GM03348 (cell line): ENCODE results near the gene SND1.
"Not testable (repeated sequence)": the region's sequence is repeated elsewhere in the genome, so short reads cannot be mapped to it uniquely, and the experiment has no call there.

Source experiments
- DNase-seq: peaks from one replicate; pipeline ENCODE4 v3.0.0; 2012; ENCODE audit warnings: low spot score

The SND1 gene

GRCh38 chr7:127961786-127962453, 309.9 kb downstream of the SND1 start:
- no peak for DNase-seq

- no peak for DNase-seq
These were observed 310.8 kb downstream of the SND1 start for GRCh38 chr7:127962589-127963361.

GRCh38 chr7:127963850-127964249, 311.9 kb downstream of the SND1 start:
- not testable (repeated sequence) for DNase-seq

GRCh38 chr7:127967281-127967680, 315.3 kb downstream of the SND1 start:
- no peak for DNase-seq

GRCh38 chr7:127968547-127968946, 316.6 kb downstream of the SND1 start:
- DNase-seq = no peak

DNA sequence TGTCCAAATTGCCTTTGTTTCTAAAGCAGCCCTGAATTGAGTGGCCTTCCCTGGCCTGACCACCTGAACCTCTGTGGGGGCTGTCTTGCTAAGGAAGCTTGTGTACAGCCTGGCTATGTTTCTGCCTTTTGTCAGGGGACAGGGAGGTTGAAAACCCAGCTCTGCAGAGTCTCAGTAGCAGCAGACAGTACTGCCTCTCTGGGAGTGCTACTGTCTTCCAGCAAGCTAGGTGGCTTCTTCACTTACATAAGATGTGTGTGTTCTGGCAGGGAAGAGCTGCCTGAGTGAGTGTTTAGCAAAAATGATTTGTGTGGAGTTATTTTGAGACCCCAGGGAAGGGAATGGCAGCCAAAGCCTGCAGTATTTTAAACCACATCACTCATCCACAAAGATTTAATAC, 321.8 kb downstream of the SND1 start:
- no peak for DNase-seq

DNA sequence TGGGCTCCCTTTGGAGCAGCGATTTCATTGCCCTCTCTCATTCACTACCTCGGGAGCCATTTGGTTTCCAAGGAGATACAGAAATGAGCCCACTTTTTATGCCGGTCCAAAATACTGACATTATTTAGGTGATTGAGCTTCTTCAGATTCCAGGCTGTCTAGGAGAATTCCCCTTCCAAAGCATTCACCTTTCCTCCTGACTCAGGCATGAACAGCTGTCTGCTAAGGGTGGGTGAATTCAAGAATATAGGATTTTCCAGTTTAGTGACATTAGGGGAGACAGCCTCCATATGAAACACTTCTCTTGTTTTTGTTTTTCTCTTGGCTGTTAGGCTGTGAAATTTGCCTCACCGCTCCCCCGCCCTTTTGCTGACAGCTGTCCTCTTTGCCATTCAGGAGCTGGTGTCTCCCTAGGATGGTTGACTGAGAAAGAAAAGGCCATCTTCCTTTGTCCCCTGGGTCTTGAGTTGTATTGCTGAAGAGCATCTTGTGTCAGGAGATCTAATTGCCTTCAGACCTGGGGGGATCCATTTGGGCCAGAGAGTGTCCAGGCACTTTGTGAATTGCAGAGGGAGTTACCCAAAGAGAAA, 322.5 kb downstream of the SND1 start:
- DNase-seq = no peak

- DNase-seq = no peak
These were observed 324.2 kb downstream of the SND1 start for GRCh38 chr7:127976056-127976737.

GRCh38 chr7:127976738-127977120, 324.7 kb downstream of the SND1 start:
- DNase-seq = no peak

- DNase-seq = no peak
These were observed 326.4 kb downstream of the SND1 start for GRCh38 chr7:127978421-127978820.

- DNase-seq = no peak
These were observed 327.2 kb downstream of the SND1 start for GRCh38 chr7:127979113-127979727.

DNA sequence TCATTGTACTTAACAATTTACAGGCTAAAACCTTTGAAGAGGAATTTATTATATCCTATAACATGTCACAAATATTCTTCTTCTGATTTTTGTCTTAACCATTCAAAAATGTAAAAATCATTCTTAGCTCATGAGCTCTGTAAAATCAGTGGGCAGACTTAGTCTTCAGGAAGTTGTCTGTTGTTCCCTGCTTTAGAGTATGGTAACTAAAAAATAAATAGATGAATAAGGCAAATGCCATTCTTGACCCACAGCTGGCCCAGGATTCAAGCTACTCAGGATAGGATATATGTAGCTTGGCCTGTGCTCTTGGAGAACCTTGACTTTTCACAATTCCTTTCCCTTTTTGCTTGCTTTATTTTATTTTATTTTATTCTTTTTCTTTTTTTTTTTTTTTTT, 327.7 kb downstream of the SND1 start:
- no peak for DNase-seq

- no peak for DNase-seq
These were observed 328.9 kb downstream of the SND1 start for GRCh38 chr7:127980901-127981300.

DNA sequence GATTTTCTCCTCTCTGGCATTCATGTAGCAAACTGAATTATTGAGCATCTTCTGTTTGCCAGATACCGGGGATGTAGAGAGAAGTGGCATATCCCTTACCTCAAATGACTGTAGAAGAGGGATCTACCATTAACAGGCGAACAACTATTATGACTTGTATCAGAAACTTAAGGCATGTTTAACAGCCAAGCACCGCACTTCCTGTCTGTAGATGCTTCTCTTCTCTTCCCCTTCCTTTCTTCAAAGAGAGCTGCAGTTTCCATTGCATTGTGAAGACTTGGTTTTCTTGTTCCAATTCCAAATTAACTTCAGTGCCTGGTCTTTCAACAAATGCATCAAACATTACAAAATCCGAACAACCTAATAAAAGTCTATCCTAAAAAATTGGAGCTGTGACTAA, 330.0 kb downstream of the SND1 start:
- no peak for DNase-seq

DNA sequence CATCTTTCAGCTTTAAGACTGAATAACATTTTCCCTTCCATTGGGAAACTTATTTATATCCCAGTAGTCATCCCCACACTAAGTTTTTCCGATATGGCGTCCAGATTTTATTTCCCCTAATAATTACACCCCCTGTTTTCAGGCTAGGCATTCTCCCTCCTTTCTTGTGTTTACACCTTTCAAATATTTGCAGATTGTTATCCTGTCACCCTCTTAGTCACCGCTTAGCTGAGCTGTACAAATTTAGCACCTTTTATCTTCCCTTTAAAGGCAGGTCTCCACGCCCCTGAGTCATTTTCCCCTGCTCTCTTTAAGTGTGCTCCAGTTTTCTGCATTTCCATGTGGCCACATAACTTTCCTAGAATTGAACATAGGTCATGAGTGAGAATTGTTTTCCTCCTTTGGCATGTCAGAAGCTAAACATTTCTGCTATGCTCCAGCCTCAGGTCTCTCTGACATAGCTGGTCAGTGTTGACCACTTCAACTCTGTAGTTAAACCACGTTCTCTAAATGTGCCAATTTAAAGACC, 331.9 kb downstream of the SND1 start:
- no peak for DNase-seq

GRCh38 chr7:127986581-127987521, 334.9 kb downstream of the SND1 start:
- DNase-seq = peak; percentile 10

DNA sequence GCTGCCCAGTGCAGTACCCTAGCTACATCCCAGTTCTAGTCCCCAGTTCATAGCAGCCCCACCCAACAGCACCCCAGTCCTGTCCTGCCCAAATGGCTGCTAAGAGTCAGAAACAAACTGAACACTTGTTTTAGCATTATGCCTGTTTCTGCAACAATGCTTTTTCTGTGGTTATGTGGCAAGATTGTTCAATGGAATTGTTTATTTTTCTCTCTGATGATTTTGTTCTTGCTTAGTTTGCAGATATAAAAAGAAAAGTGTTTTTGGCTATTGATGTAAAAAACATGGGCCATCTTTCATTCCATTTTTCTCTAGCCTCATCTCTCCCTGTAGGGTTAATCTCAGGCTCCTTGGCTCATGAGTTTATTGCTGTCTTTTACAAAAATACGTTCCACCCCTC, 336.8 kb downstream of the SND1 start:
- DNase-seq = no peak

DNA sequence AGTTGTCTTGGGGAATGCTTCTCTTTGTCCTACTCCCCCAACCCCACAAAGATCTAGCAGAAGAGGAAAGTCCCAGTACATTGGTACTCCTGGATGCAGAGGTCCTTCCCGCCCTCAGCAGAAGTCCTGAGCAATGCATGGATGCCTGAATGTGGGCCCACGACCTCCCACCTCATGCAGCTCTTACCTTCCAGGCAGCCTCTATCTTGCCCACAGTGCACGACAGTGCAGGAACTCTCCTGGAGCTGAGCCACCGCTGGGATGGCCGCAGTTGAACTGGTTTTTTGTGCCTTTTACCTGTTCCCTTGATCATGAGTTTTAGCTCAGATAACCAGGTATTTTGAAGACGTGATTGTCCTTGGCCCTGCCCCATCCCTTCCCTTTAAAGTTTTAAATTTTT, 341.3 kb downstream of the SND1 start:
- no peak for DNase-seq

DNA sequence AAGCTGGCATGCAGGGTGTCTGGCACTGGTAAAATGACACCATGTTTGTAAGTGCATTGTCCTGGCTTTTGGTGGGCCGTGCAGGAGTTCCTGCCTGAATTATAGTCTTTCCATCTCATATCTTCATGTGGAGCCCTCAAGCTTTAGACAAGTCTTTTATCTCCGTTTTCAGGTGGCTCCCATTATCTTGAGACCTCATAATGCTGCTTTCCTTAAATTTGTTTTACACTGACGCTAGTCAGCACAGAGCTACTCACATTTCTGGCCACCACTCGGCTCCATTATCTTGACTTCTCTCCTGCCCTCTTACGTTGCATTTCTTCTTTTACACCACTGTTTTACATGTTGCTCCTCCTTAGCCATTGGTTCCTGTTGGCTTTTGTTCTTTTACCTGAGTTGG, 342.0 kb downstream of the SND1 start:
- DNase-seq = no peak

- DNase-seq = peak; percentile 55
These were observed 343.3 kb downstream of the SND1 start for GRCh38 chr7:127995156-127995880.
